HG03571 (cell line): ENCODE measurements around the gene ARSB.
"Not testable (repeated sequence)": the region's sequence is repeated elsewhere in the genome, so short reads cannot be mapped to it uniquely, and the experiment has no call there.

Experiments
- ATAC-seq: cut with Tn5 transposase; IDR thresholded peaks from one replicate; pipeline ENCODE4 v1.9.1; 2021; ENCODE audit not compliant: unreplicated experiment

Gene ARSB

GRCh38 chr5:78758169-78758839 lies 226.8 kb downstream of the ARSB start:
- ATAC-seq = peak; percentile 69

GRCh38 chr5:78757269-78758053 lies 227.6 kb downstream of the ARSB start:
- peak; percentile 35 for ATAC-seq

GRCh38 chr5:78756858-78757257 lies 228.3 kb downstream of the ARSB start:
- no peak for ATAC-seq

GRCh38 chr5:78755822-78756429 lies 229.2 kb downstream of the ARSB start:
- no peak for ATAC-seq

GRCh38 chr5:78754655-78755054 lies 230.5 kb downstream of the ARSB start:
- no peak for ATAC-seq

- no peak for ATAC-seq
These were observed 232.0 kb downstream of the ARSB start for GRCh38 chr5:78753093-78753531.

- no peak for ATAC-seq
These were observed 233.2 kb downstream of the ARSB start for GRCh38 chr5:78751872-78752271.

GRCh38 chr5:78750281-78750680 lies 234.8 kb downstream of the ARSB start:
- no peak for ATAC-seq

- ATAC-seq = no peak
These were observed 237.3 kb downstream of the ARSB start for GRCh38 chr5:78747705-78748359.

- ATAC-seq = no peak
These were observed 238.1 kb downstream of the ARSB start for GRCh38 chr5:78747055-78747454.

- ATAC-seq = no peak
These were observed 238.9 kb downstream of the ARSB start for GRCh38 chr5:78746021-78746770.

GRCh38 chr5:78744951-78745534 lies 240.1 kb downstream of the ARSB start:
- ATAC-seq = no peak

- no peak for ATAC-seq
These were observed 244.1 kb downstream of the ARSB start for GRCh38 chr5:78741019-78741418.

GRCh38 chr5:78738693-78739300 lies 246.3 kb downstream of the ARSB start:
- no peak for ATAC-seq

GRCh38 chr5:78738104-78738503 lies 247.0 kb downstream of the ARSB start:
- no peak for ATAC-seq

- ATAC-seq = no peak
These were observed 249.2 kb downstream of the ARSB start for GRCh38 chr5:78735834-78736463.

GRCh38 chr5:78734950-78735349 lies 250.2 kb downstream of the ARSB start:
- ATAC-seq = no peak

GRCh38 chr5:78734094-78734845 lies 250.8 kb downstream of the ARSB start:
- ATAC-seq = no peak

- ATAC-seq = not testable (repeated sequence)
These were observed 252.4 kb downstream of the ARSB start for GRCh38 chr5:78732721-78733120.
